ENCODE results near the gene PATJ. TPM values are rescaled to one million over a fixed set of nuclear protein-coding genes. Genes with fewer than 3 reads are reported as not detected.

Gene PATJ
- total and polyA plus RNA-seq, 2 experiments from 2014 or later: 35.3 to 68.4 TPM

- Mint-ChIP-seq H3K27ac (no peak overlapping the region), H3K36me3 (ENCODE audit: low read depth) (no peaks in the 10 kb centered on the region), H3K9me3 (no peaks in the 10 kb centered on the region), H3K27me3 (ENCODE audit: insufficient read depth, low read depth, poor library complexity) (no peaks in the 10 kb centered on the region), H3K4me1 (no peaks in the 10 kb centered on the region), H3K4me3 (no peak overlapping the region)
- no peak for TF ChIP-seq EZH2 (IDR thresholded peaks at IDR 0.05; ENCODE audit: low read depth, unreplicated experiment)
- no peaks in the 10 kb centered on the region for H4K20me1 ChIP-seq (replicated peaks; ENCODE audit: insufficient read depth)
- H3F3A ChIP-seq (replicated peaks; ENCODE audit: low read depth): no peaks in the 10 kb centered on the region
- no peaks in the 10 kb centered on the region for H3K27me3 ChIP-seq (ENCODE audit: insufficient read depth)
- no peak overlapping the region for H3K4me3 ChIP-seq
- no peak overlapping the region for H3K4me2 ChIP-seq
- no peaks in the 10 kb centered on the region for H3K4me1 ChIP-seq (ENCODE audit: insufficient read depth)
- ATAC-seq (no peak), DNase-seq (ENCODE audit: low spot score) (no peak)
- H2AFZ ChIP-seq: no peak overlapping the region
- H3K9me2 ChIP-seq (ENCODE audit: insufficient read depth): no peaks in the 10 kb centered on the region
- H3K79me2 ChIP-seq (replicated peaks; ENCODE audit: insufficient read depth): no peaks in the 10 kb centered on the region
- no peak overlapping the region for H3K27ac ChIP-seq (ENCODE audit: low read depth)
- no peaks in the 10 kb centered on the region for H3K36me3 ChIP-seq (ENCODE audit: insufficient read depth)
Observed at GRCh38 chr1:62076286-62076685, 334.0 kb downstream of the PATJ start.

GRCh38 chr1:62077821-62078220 lies 335.5 kb downstream of the PATJ start:
- no peak for DNase-seq (ENCODE audit: low spot score)
- Histone ChIP-seq H3K36me3 (ENCODE audit: insufficient read depth) (no peaks in the 10 kb centered on the region), H2AFZ (no peak overlapping the region), H3K4me2 (no peak overlapping the region), H3K79me2 (replicated peaks; ENCODE audit: insufficient read depth) (no peaks in the 10 kb centered on the region), H3K27me3 (ENCODE audit: insufficient read depth) (no peaks in the 10 kb centered on the region), H4K20me1 (replicated peaks; ENCODE audit: insufficient read depth) (no peaks in the 10 kb centered on the region), H3F3A (replicated peaks; ENCODE audit: low read depth) (peaks cover 5% of the 10 kb centered on the region), H3K4me3 (no peak overlapping the region), H3K27ac (ENCODE audit: low read depth) (no peak overlapping the region), H3K4me1 (ENCODE audit: insufficient read depth) (no peaks in the 10 kb centered on the region), H3K9me2 (ENCODE audit: insufficient read depth) (no peaks in the 10 kb centered on the region)
- H3K4me3 Mint-ChIP-seq: no peak overlapping the region
- no peaks in the 10 kb centered on the region for H3K27me3 Mint-ChIP-seq (ENCODE audit: insufficient read depth, low read depth, poor library complexity)
- ATAC-seq: no peak
- H3K9me3 Mint-ChIP-seq: no peaks in the 10 kb centered on the region
- H3K4me1 Mint-ChIP-seq: no peaks in the 10 kb centered on the region
- H3K27ac Mint-ChIP-seq: no peak overlapping the region
- no peaks in the 10 kb centered on the region for H3K36me3 Mint-ChIP-seq (ENCODE audit: low read depth)
- no peak for TF ChIP-seq STAT1 (IDR thresholded peaks at IDR 0.05; ENCODE audit: unreplicated experiment)
- no peak for TF ChIP-seq CREB1 (CRISPR knock-in tag; IDR thresholded peaks at IDR 0.05; ENCODE audit: low read depth)
- no peak for TF ChIP-seq EZH2 (IDR thresholded peaks at IDR 0.05; ENCODE audit: low read depth, unreplicated experiment)
- TF ChIP-seq CTCF (conservative IDR thresholded peaks at IDR 0.05; ENCODE audit: low read depth in 2 of 2): no peak
- no peak for TF ChIP-seq POLR2AphosphoS5 (IDR thresholded peaks at IDR 0.05; ENCODE audit: low read depth)
- TF ChIP-seq ZNF462 (CRISPR knock-in tag; IDR thresholded peaks at IDR 0.05): no peak
- no peak for TF ChIP-seq REST (IDR thresholded peaks at IDR 0.05; ENCODE audit: unreplicated experiment)
- TF ChIP-seq ZNF114 (CRISPR knock-in tag; IDR thresholded peaks at IDR 0.05): no peak
- TF ChIP-seq ETS1 (IDR thresholded peaks at IDR 0.05): no peak
- TF ChIP-seq NANOG (IDR thresholded peaks at IDR 0.05; ENCODE audit: borderline replicate concordance): no peak
